GM18873 (cell line): ENCODE measurements around the gene EFHC1.
A peak's percentile ranks its signal among the peaks of the same experiment; 100 is the strongest.
"Not testable (repeated sequence)": the region's sequence is repeated elsewhere in the genome, so short reads cannot be mapped to it uniquely, and the experiment has no call there.

Experiments used
- ATAC-seq: cut with Tn5 transposase; IDR thresholded peaks from one replicate; pipeline ENCODE4 v1.9.1; 2021; ENCODE audit warnings: mild to moderate bottlenecking, moderate library complexity, moderate number of reproducible peaks; ENCODE audit not compliant: unreplicated experiment, low FRiP score

The EFHC1 gene, protein sequence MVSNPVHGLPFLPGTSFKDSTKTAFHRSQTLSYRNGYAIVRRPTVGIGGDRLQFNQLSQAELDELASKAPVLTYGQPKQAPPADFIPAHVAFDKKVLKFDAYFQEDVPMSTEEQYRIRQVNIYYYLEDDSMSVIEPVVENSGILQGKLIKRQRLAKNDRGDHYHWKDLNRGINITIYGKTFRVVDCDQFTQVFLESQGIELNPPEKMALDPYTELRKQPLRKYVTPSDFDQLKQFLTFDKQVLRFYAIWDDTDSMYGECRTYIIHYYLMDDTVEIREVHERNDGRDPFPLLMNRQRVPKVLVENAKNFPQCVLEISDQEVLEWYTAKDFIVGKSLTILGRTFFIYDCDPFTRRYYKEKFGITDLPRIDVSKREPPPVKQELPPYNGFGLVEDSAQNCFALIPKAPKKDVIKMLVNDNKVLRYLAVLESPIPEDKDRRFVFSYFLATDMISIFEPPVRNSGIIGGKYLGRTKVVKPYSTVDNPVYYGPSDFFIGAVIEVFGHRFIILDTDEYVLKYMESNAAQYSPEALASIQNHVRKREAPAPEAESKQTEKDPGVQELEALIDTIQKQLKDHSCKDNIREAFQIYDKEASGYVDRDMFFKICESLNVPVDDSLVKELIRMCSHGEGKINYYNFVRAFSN

DNA sequence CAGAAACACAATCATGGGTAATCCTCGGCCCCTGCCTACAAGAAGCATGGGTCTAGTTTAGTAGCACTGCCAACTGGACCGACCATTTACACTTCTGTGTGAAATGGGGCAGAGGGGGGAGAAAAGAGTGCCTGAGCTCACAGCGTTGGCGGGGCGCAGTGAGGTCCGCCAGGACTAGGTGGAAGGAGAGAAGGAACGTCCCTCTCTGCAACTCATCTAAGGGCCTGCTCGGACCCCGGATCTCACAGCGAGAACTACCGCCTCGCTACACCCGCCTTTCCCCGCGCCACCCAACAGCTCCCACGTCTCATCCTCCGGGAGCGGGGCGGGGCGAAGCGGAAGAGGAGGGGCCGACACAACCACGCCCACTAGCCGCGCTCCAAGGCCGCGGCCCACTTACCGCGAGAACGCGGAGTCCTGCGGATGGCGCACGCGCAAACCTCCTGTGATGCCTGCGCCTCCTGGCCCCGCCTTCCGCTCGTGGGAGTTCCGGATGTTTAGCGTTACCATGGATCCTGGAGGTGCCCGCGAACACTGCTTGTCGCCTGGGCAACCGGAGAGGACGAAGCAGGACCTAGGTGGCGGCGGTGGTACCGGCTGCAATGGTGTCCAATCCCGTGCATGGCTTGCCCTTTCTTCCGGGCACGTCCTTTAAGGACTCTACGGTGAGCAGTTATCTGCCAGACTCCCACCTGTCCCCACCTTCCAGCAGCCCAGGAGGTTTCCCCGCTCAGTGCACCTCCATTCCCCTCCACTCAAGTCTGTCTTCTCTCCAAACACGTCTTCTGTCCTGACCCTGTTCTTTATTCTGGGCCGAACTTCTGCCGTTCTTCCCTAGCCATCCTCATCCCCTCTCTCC is at the start of gene EFHC1:
Gene EFHC1 (plus strand): TSS at position 534 of the 859 bp plus-strand sequence. CDS start 69 bp downstream, at position 603.
- ATAC-seq, result peak; percentile 94

DNA sequence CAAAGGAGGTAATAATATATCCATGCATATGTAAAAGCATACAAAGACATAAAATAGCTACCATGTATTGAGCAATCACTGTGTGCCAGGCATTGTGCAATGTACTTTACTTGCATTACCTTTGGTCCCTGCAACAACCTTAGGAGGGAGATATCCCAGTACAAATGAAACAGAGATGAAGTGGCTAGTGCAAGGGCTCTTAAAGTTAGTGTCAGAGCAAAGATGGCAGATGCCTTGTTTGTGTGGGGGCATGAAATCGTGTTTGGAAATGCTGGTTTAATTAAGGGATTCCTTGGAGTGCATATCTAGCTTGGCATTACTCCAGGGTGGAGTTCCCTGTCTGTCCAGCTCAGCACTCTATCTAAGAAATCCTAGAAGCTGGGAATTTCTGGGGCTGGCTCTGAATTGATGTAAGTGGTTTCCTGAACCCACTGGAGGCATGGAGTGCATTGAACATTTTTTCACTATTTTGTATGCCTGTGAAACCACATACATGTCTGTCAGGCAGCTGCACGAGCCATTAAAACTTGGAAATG is 48.4 kb upstream of the EFHC1 start:
- no peak for ATAC-seq

DNA sequence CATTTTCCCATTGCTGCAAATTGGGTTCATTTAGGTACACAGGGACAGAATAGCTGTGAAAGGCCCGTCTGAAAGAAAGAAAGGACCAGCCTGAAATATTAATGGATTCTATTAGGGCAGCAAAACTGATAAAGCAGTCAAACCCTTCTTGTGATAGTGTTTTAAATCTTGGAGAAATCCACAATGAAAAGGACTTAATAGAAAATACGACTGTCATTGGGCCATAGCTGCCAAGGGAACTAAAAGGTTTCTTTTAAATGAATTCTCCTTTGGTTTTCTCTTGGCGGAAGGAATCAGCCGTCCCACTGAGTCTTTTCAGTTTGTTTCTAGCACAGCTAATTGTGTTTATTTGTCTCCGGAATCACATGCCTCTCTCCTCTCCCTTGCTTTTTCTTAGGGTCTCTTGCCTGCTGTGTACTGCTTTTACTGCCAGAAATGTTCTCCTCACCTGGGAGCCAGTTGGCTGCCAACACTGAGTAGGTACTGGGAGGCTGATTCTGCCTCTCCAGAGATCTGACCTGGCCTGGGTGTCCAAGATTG is 46.9 kb upstream of the EFHC1 start:
- ATAC-seq, result no peak

DNA sequence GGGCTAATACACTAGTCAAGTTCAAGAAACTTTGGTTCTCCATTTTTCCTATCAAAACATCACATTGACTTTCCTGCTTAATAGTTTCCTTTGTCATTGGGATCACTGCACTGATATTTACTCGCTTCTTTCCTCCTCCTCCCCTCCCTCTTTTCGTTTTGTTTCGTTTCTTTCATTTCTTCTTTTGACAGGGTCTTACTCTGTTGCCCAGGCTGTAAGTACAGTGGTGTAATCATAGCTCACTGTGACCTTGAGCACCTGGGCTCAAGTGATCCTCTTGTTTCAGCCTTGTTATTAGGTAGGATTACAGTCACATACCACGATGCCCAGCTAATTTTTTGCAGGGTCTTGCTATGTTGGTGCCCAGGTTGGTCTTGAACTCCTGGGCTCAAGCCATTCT is 45.9 kb upstream of the EFHC1 start:
- ATAC-seq, result no peak

DNA sequence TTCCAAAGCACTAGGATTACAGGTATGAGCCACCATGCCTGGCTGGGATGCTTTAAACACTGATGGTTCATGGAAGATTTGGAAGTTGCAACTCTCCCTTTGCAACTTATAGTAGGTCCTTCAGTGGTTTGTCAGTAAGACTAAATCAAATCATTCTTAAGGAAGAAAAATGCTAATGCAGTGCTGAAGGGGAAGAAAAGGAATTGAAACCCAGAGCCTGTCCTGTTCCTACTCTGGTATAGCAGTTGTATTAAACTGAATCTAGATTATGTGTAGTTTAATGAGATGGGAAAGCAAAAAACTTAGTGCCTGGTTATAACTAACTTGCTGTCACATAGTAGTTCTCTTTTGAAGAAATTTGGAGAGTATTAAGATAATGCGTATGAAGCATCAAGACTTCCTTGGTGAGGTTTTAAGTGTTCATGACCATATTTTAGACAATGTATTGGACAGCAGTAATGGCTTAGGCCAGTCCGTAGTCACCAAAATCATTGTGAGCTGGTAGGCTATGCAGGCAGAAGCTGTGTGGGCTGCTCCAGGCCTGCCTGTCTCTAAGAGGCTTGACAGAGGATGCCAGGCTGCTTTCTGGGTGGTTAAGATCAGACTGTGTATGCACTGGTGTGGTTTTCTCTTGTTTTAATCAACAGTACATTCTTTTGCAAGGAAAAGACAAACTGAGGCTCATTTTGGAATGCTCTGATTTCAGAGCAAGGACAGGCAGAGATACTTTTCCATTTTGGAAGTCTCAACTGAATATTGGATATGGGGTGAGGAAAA is 44.2 kb upstream of the EFHC1 start:
- no peak for ATAC-seq

DNA sequence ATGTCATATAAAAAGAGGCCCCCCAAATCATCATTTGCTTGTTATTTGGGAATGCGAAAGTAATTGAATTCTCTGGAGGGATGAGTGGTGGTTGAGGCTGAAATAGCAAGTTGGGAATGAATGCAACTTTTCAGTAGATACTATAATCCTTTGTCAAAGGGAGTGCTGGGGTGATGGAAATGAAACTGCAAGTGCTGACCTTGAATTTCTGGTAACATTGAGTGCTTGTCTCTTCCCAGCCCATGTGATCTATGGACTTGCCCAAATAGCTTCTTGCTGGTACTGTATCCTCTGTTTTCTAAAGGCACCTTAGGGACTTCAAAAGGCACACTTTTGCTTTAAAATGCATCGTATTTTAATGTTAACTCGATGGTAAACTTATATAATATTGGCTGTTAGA is 43.4 kb upstream of the EFHC1 start:
- ATAC-seq, result no peak

DNA sequence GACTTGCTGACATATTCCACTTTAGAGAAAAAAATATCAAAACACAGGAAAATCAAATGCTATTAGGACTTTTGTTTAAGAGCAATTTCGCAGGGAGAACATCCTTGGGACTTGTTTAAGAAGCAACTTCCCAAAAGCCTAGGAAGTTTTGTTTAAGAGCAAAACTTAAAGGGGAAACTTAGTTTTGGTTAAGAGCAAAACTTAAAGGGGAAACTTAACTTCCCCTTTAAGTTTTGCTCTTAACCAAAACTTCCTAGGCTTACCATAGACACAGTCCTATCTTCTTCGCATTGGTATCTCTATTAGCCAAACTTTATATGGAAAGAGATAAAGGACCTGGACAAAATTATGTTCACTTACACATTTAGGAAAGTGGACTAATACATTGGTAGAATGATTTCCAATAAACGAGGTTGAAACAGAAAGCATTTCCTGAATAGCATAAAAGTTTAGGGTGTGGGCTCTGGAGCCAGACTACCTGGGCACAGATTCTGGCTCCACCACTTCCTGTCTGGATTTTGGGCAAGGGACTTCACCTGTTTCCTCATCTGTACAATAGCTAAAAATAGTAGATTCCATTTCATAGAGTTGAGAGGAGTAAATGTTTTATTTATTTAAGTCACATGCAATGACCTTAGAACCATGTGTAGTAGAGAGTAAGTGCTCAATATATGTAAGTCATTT is 42.5 kb upstream of the EFHC1 start:
- no peak for ATAC-seq

DNA sequence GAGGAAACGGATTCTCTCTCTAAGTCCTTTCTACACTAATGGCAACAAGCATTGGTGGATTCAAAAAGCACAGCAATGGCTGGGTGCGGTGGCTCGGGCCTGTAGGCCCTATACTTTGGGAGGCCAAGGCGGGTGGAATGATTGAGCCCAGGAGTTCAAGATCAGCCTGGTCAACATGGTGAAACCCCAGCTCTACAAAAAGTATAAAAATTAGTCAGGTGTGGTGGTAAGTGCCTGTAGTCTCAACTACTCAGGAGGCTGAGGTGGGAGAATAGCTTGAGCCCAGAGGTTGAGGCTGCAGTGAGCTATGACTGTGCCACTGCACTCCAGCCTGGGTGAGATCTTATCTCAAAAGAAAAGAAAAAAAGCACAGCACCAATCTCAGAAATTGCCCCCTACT is 38.9 kb upstream of the EFHC1 start:
- no peak for ATAC-seq

DNA sequence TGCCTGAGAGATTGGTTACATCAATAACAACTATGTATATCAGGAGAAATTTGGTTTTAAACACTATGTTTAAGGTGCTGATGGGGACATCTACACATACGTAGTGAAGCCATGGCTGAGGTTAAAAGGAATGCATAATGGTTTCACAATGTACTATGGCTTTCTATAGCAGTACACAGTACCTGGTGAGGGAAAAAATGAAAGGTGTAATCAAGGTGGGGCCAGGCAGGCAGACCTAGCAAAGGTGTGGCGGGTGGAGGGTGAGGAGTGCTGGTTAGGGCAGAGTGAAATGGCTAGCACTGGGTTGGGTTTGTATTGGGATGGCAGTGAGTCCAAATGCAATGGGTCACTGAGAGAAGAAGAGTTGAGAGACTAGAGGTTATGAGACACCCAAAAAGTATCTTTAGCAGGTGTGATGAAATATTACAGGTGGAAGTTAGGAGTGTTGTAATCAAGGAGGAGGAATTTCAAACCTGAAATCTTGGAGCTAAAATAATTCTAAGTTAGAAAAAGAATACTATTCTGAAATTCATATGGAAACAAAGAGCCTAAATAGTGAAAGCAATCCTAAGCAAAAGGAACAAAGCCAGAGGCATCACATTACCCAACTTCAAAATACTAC is 35.9 kb upstream of the EFHC1 start:
- no peak for ATAC-seq

DNA sequence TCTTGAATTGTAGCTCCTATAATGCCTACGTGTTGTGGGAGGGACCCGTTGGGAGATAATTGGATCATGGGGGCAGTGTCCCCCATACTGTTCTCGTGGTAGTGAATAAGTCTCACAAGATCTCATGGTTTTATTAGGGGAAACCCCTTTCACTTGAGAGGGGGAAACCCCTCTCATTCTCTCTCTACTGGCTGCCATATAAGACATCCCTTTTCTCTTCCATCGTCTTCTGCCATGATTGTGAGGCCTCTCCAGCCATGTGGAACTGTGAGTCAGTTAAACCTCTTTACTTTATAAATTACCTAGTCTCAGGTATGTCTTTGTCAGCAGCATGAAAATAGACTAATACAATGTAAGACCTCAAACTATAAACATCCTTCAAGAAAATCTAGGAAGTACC is 35.1 kb upstream of the EFHC1 start:
- ATAC-seq, result no peak

DNA sequence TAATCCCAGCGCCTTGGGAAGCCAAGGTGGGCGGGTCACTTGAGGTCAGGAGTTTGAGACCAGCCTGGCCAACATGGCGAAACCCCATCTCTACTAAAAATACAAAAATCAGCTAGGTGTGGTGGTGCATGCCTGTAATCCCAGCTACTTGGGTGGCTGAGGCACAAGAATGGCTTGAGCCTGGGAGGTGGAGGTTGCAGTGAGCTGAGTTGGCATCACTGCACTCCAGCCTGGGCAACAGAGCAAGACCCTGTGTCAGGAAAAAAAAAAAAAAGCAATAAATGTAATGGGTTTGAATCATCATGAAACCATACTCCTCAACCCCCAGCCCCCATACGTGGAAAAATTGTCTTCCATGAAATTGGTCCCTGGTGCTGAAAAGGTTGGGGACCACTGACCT is 32.0 kb upstream of the EFHC1 start:
- not testable (repeated sequence) for ATAC-seq

DNA sequence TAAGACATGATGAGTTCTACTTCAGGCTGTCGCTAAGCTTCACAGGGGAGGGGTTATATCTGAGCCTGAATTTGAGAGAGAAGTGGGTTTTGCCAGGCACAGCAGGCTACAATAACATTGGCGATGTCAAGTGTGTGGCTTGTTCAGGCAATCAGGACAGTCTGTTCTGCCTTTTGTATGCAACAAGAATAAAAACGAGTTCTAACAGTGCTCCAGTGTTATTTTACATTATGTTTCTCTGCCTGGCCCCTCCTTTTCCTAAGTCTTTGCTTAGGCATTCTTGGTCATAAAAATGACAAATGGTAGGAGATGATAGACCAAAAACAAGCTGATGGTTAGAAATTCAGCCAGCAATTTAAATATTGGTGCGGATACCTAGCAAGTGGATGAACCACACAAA is 31.4 kb upstream of the EFHC1 start:
- ATAC-seq, result no peak

DNA sequence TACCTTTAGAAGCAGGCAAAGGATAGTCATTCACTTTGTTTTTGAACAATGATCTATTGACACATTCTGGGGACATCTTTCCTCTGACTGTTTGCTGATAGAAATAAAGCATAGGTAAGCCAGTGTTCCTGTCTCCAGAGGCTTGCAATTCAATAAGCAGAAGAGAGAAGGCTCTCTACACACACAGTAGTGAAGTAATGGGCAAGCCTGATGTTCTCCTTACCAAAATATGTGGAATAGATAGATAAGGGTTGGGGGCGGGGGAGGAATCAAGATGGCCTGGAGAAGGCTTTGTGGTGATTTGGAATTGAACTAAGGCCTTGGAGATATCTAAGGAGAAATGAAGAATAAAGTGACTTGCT is 30.9 kb upstream of the EFHC1 start:
- ATAC-seq, result no peak

DNA sequence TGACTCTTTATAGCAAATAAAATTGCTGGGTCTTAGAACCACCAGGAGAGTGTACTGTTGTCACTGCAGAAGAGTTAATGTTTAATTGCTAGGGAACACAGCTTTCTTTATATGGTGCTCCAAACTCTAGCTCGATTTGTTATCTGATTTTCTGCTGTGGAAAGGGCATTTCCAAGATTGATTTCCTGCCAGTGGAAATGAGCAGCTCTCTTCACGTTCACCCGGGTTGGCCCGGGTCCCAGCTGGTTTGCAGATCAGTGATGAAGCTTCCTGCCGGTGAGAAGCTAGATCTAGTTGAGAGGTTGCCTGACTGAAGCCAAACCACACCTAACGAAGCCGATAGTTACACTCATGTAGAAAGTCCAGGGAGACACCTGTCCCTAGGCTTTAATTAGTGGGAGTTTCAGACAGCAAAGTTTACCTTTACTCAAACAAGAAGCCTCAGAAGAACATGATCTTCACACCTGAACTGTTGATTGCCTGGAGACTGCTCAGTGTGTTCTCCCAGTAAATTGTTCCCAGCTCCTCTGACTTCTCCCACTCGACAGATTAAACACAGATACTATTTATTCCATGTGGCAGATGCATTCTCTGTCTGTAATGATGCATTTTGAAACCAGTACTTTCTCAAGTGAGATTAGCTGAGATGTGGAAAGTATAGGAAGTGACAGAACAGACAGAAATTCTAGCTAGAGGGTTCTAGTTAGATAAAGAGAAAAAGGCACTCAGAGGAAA is 30.3 kb upstream of the EFHC1 start:
- peak; percentile 56 for ATAC-seq

DNA sequence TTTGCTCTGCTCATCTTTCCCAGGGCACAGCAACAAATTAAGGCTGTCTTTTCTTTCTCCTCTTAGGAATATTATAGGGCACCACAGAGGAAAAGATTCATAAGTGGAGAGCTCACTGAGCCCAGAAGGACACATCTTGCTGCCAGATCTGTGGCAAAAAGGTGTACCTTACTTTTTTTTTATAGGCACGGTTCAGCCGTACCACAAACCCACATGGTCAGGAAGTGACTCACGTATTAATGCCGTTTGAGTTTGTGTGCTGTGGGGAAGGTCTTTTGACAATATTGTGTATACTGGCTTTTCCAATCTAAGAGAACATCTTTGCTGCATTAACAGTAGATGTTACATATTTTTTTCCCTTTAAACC is 29.8 kb upstream of the EFHC1 start:
- ATAC-seq, result peak; percentile 31

DNA sequence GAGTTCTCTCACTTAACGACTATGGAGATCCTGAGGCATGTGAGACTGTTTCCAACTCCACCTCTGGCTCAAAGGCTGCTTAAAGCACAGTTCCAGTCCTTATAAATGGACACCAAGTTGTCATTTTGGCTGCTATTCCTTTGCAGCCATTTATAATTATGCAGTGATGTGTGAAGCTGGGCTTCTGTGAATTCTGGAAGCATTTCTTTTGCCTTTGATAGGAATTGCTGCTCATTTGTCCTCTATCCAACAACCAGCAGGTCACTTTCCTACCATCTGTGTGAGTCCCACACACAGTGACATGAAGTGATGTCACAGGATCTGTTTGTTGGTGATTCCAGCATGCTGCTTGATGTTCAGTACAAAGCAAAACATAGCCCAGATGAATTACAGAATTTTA is 28.5 kb upstream of the EFHC1 start:
- no peak for ATAC-seq

DNA sequence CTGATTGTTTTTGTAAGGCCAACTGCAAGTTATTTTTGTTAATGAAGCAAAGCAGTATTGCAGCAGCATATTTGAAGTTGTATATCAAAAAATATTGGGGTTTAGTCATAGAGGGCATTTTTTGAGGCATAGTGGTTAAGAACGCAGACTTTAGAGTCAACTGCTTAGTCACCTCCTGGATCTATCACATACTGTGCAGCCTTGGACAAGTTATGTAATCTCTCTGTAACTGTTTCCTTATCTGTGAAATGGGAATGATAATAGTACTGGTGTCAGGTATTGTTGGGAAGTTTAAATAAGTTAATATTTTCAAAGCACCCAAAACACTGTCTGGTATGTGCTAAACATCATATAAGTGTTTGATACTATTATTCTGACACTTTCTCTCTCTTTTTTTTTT is 27.2 kb upstream of the EFHC1 start:
- ATAC-seq, result no peak

DNA sequence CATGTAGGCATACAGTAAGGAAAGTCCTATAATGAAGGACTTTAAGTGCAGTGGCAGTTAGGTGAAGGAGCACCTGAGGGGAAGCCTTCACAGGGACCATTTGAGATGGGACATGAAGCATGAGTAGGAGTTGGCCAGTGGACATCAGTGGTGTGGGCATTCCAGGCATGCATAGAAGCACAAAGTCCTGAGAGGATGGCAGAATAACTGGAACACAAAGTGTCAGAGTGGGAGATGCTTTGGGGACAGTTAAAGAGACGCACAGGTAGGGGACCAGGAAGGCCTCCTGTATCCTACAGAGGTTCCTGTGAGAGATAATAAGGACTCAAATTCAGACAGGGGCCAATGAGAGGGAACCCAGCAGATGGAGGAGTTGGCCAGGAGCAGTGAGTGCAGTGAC is 26.4 kb upstream of the EFHC1 start:
- ATAC-seq, result no peak
